Hepatocyte (in vitro differentiated cells): Measurements from ENCODE around the gene RSPO1. TPM values are rescaled to one million over a fixed set of nuclear protein-coding genes. Genes with fewer than 3 reads are reported as not detected.

ENCODE experiments used
- DNase-seq: peaks from one replicate; pipeline ENCODE4 v3.0.0-alpha.2; 2016; ENCODE audit warnings: low spot score
- H2AFZ ChIP-seq: fragments of 200-600 bp; sonication (generic); 2 replicates; pipeline ENCODE4 v1.6.0; 2016; ENCODE audit warnings: antibody characterized with exemption, mild to moderate bottlenecking
- H3K27ac ChIP-seq: fragments of 200-600 bp; sonication (generic); 2 replicates; pipeline ENCODE4 v1.5.1; 2016; ENCODE audit warnings: mild to moderate bottlenecking
- H3K27me3 ChIP-seq: fragments of 200-600 bp; sonication (generic); 2 replicates; pipeline ENCODE4 v1.6.1; 2016
- H3K36me3 ChIP-seq: fragments of 200-600 bp; sonication (generic); replicated peaks from 2 replicates; pipeline ENCODE4 v1.5.1; 2016; ENCODE audit warnings: low read depth; ENCODE audit not compliant: insufficient read depth
- H3K4me1 ChIP-seq: fragments of 200-600 bp; sonication (generic); 2 replicates; pipeline ENCODE4 v1.5.1; 2016; ENCODE audit warnings: mild to moderate bottlenecking, moderate library complexity; ENCODE audit not compliant: insufficient read depth
- H3K4me2 ChIP-seq: fragments of 200-600 bp; sonication (generic); 2 replicates; pipeline ENCODE4 v1.6.0; 2016
- H3K4me3 ChIP-seq: fragments of 200-600 bp; sonication (generic); 2 replicates; pipeline ENCODE4 v1.5.1; 2016; ENCODE audit warnings: mild to moderate bottlenecking
- H3K79me2 ChIP-seq: fragments of 200-600 bp; sonication (generic); 2 replicates; pipeline ENCODE4 v1.6.0; 2017; ENCODE audit warnings: mild to moderate bottlenecking
- H3K9me2 ChIP-seq: fragments of 200-600 bp; sonication (generic); replicated peaks from 2 replicates; pipeline ENCODE4 v1.6.0; 2017; ENCODE audit warnings: mild to moderate bottlenecking; ENCODE audit not compliant: insufficient read depth
- H3K9me3 ChIP-seq: fragments of 200-600 bp; sonication (generic); 2 replicates; pipeline ENCODE4 v1.5.1; 2016; ENCODE audit warnings: low read depth, mild to moderate bottlenecking
- H4K20me1 ChIP-seq: fragments of 200-600 bp; sonication (generic); 2 replicates; pipeline ENCODE4 v1.6.0; 2016; ENCODE audit warnings: mild to moderate bottlenecking; ENCODE audit not compliant: insufficient read depth, poor library complexity, severe bottlenecking
- CTCF ChIP-seq: fragments of 200-600 bp; sonication (generic); IDR thresholded peaks from 2 replicates; pipeline ENCODE4 v1.5.1; 2016; ENCODE audit warnings: antibody characterized with exemption, mild to moderate bottlenecking; ENCODE audit not compliant: poor library complexity
- EZH2 ChIP-seq: fragments of 200-600 bp; sonication (generic); IDR thresholded peaks from 2 replicates; pipeline ENCODE4 v1.6.1; 2016; ENCODE audit warnings: antibody characterized with exemption, mild to moderate bottlenecking, borderline replicate concordance
- EZH2phosphoT487 ChIP-seq: fragments of 200-600 bp; sonication (generic); IDR thresholded peaks from one replicate; pipeline ENCODE4 v1.6.1; 2018; ENCODE audit warnings: antibody characterized with exemption, mild to moderate bottlenecking, low read depth, moderate library complexity; ENCODE audit not compliant: unreplicated experiment, severe bottlenecking
- WGBS: methylation state at CpG from one replicate; pipeline ENCODE4 v1.1.6; 2016; ENCODE audit warnings: low lambda C conversion rate; ENCODE audit errors: missing lambda C conversion rate; 5-methylcytosine and 5-hydroxymethylcytosine counted together
- polyA plus RNA-seq: library from polyadenylated mRNA; unstranded; fragments of >200 nt; fragmentation: Nextera tagmentation; extraction: Ambion mirVana; gene quantifications from 2 replicates; pipeline ENCODE4 v1.2.1, GENCODE V29; 2016
- total RNA-seq: library from RNA; depleted of rRNA; stranded (reverse); fragments of >200 nt; gene quantifications from 2 replicates; pipeline ENCODE4 v1.2.3, GENCODE V29; 2014

The RSPO1 gene
- total and polyA plus RNA-seq, 2 experiments from 2014 or later = 0.83 to 1.5 TPM

GRCh38 chr1:37666241-37666867 is 31.7 kb upstream of the RSPO1 start:
- Histone ChIP-seq H3K79me2 (no peaks in the 10 kb centered on the region), H3K27me3 (peaks cover 22% of the 10 kb centered on the region), H4K20me1 (no peaks in the 10 kb centered on the region), H3K9me2 (no peaks in the 10 kb centered on the region), H3K36me3 (no peaks in the 10 kb centered on the region), H3K9me3 (no peaks in the 10 kb centered on the region), H2AFZ (no peak overlapping the region), H3K4me3 (no peak overlapping the region), H3K4me2 (no peak overlapping the region), H3K27ac (no peak overlapping the region), H3K4me1 (no peaks in the 10 kb centered on the region)
- no peak for DNase-seq
- 92% methylated on average over 11 of the region's 11 CpGs for WGBS
- no peak for TF ChIP-seq EZH2
- no peak for TF ChIP-seq EZH2phosphoT487
- no peak for TF ChIP-seq CTCF

GRCh38 chr1:37663426-37664000 is 28.8 kb upstream of the RSPO1 start:
- no peaks in the 10 kb centered on the region for H4K20me1 ChIP-seq
- H3K4me3 ChIP-seq = no peak overlapping the region
- WGBS = 52% methylated on average over 14 of the region's 14 CpGs
- H2AFZ ChIP-seq = no peak overlapping the region
- TF ChIP-seq CTCF = no peak
- no peak for TF ChIP-seq EZH2
- TF ChIP-seq EZH2phosphoT487 = no peak
- no peak overlapping the region for H3K27ac ChIP-seq
- peaks cover 19% of the 10 kb centered on the region for H3K27me3 ChIP-seq
- H3K36me3 ChIP-seq = no peaks in the 10 kb centered on the region
- H3K4me2 ChIP-seq = no peak overlapping the region
- H3K9me3 ChIP-seq = no peaks in the 10 kb centered on the region
- H3K9me2 ChIP-seq = no peaks in the 10 kb centered on the region
- DNase-seq = no peak
- no peaks in the 10 kb centered on the region for H3K4me1 ChIP-seq
- no peaks in the 10 kb centered on the region for H3K79me2 ChIP-seq

- Histone ChIP-seq H2AFZ (no peak overlapping the region), H3K4me3 (no peak overlapping the region), H3K79me2 (no peaks in the 10 kb centered on the region), H3K9me3 (no peaks in the 10 kb centered on the region), H3K36me3 (no peaks in the 10 kb centered on the region), H4K20me1 (no peaks in the 10 kb centered on the region), H3K4me1 (no peaks in the 10 kb centered on the region), H3K4me2 (no peak overlapping the region), H3K27ac (no peak overlapping the region), H3K9me2 (no peaks in the 10 kb centered on the region), H3K27me3 (peaks cover 11% of the 10 kb centered on the region)
- 92% methylated on average over 11 of the region's 11 CpGs for WGBS
- DNase-seq = no peak
- no peak for TF ChIP-seq EZH2
Observed at GRCh38 chr1:37662031-37662755, 27.5 kb upstream of the RSPO1 start.

- H3K4me1 ChIP-seq = no peaks in the 10 kb centered on the region
- H3K4me3 ChIP-seq = no peak overlapping the region
- WGBS = 76% methylated on average over 9 of the region's 9 CpGs
- H3K36me3 ChIP-seq = no peaks in the 10 kb centered on the region
- H3K27ac ChIP-seq = no peak overlapping the region
- H2AFZ ChIP-seq = no peak overlapping the region
- DNase-seq = no peak
- peaks cover 11% of the 10 kb centered on the region for H3K27me3 ChIP-seq
- TF ChIP-seq EZH2phosphoT487 (no peak), CTCF (no peak), EZH2 (no peak)
- no peak overlapping the region for H3K4me2 ChIP-seq
- no peaks in the 10 kb centered on the region for H3K79me2 ChIP-seq
- no peaks in the 10 kb centered on the region for H4K20me1 ChIP-seq
- H3K9me2 ChIP-seq = no peaks in the 10 kb centered on the region
- H3K9me3 ChIP-seq = no peaks in the 10 kb centered on the region
Observed at GRCh38 chr1:37661401-37661800, 26.7 kb upstream of the RSPO1 start.
